NCI-H2107 treated with DMSO at 0.1 percent for 48 hours (cell line): ENCODE data around the gene TCEA2.
A peak's percentile ranks its signal among the peaks of the same experiment; 100 is the strongest.

ENCODE experiments used
- DNase-seq: peaks from one replicate; lab custom pipeline; 2025; ENCODE audit not compliant: unreplicated experiment; lab: John Stamatoyannopoulos, UW

Gene TCEA2

DNA sequence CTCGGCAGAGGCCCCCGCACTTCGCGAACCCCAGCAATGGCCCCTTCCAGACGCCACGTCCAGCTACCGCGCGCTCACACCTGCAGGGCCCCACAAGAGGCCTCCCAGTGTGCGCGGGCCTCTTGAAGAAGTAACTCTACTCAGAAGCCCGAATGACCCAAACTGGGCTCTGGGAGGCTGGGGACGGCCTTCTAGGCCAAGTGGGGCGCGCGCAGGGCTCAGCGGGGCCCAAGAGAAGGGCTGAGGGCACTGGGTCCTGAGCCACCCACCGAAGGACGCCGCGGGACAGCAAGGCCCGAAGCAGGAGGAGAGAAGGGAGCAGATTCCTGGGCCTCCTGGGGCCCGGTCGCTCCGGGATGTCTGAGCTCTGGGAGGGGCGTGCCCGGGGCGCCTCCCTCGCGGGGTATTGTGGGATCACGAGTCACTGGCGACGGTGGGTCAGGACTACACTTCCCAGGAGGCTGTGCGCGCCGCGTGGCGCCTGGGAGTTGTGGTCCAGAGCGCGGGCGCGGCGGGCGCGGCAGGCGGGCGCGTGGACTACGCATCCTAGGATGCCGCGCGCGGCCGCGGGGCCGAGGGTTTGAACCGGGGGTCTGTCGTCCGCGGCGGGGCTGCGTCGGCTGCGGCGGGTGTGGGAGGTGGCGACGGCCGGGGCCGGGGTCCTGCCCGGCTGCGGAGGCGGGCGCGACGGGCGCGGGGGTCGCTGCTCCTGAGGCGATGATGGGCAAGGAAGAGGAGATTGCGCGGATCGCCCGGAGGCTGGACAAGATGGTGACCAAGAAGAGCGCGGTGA lies at the start of gene TCEA2:
TCEA2 (plus strand) TSS at position 603 of the 793 bp plus-strand sequence; CDS start at position 718, 115 bp downstream.
- DNase-seq = peak; percentile 83

DNA sequence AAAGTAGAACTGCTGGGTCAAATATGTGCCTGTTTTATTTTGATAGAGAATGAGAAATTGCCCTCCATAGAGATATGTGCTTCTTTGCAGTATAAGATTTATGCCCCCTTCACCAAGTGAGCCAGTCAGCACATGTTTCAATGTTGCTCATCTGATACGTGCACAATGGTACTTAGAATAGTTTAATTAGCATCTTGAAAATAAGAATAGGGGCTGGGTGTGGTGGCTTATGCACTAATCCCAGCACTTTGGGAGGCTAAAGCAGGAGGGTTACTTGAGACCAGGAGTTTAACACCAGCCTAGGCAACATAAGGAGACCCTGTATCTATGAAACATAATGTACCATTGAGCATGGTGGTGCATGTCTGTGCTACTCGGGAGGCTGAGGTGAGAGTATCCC lies 47.4 kb upstream of the TCEA2 start:
- DNase-seq = no peak

DNA sequence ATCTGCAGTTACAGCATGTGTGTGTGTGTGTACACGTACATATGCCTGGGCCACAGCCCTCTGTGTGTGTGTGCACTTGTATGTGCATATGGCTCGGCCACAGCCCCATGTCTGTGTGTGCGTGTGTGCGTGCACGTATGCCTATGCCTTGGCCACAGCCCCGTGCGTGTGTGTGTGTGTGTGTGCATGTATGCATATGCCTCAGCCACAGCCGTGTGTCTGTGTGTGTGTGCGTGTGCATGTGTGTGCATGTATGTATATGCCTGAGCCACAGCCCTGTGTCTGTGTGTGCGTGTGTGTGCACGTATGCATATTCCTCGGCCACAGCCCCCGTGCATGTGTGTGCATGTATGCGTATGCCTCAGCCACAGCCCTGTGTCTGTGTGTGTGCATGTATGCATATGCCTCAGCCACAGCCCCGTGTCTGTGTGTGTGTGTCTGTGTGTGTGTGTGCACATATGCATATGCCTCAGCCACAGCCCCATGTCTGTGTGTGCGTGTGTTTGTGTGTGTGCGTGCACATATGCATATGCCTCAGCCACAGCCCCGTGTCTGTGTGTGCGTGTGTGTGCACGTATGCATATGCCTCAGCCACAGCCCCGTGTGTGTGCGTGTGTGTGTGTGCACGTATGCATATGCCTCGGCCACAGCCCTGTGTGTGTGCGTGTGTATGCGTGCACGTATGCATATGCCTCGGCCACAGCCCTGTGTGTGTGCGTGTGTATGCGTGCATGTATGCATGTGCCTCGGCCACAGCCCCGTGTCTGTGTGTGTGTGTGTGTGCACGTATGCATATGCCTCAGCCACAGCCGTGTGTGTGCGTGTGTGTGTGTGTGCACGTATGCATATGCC lies 41.6 kb upstream of the TCEA2 start:
- DNase-seq = no peak

DNA sequence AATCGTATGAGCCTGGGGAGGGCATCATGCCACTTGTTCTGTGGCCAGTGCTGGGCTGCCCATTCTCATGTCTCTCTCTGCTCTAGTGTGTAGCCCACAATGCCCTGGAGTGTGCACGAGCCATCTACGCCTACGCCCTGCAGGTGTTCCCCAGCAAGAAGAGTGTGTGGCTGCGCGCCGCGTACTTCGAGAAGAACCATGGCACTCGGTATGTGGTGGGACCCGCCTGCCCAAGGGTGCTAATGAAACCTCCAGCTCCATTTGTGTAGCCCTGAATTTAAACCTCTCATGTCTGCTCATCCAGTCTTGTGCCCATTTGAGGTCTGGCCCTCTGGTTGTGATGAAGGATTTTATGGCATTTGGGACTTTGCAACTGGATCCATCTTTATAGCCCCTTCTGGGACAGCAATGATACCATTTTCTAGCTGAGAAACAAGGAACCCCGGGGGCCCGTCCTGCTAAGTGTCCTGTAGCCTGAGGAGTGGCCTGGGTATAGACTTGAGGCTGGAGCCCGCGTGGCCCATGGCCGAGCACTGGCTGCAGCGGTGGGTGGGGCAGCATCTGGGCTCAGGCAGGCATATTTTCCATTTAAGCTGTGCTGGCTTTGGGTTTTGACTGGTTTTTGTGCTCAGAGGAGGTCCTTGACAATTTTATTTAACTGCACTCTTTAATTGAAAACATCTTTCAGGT lies 40.2 kb upstream of the TCEA2 start:
- no peak for DNase-seq

DNA sequence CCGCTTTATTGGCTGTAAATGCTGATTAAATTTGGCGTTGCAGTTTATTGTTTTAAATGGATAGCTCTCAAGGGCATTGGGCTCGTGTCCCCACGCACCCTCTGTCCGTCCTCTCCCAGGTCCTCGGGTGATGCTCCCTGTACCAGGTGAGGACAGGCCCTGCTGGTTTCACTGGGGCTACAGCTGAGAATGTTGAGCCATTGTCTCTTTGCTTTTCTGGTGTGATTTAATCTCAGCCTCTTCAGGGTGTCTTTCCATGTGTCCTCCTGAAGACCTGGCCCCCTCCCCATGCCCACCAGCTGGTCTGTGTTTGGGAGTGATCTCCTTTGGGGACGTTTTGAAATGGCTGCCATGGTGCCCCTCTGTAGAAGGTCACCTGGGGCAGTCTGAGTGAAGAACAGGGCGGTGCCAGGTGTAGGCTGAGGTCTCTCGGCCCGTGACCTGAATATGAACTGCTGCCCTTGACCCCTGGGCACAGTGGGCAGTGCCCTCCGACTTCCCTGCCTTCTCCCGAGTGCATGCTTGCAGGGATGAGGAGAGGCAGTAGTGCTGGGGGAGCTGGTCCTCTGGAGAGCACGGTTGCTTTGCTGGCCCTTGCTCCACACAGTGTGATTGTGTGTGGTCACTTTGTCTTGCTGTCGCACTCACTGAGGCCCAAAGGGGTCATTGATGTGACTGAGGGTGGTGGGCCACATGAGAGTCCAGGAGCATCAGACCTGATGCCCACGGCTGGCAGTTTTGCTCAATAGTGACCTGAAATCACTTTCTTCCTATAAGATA lies 39.4 kb upstream of the TCEA2 start:
- no peak for DNase-seq

DNA sequence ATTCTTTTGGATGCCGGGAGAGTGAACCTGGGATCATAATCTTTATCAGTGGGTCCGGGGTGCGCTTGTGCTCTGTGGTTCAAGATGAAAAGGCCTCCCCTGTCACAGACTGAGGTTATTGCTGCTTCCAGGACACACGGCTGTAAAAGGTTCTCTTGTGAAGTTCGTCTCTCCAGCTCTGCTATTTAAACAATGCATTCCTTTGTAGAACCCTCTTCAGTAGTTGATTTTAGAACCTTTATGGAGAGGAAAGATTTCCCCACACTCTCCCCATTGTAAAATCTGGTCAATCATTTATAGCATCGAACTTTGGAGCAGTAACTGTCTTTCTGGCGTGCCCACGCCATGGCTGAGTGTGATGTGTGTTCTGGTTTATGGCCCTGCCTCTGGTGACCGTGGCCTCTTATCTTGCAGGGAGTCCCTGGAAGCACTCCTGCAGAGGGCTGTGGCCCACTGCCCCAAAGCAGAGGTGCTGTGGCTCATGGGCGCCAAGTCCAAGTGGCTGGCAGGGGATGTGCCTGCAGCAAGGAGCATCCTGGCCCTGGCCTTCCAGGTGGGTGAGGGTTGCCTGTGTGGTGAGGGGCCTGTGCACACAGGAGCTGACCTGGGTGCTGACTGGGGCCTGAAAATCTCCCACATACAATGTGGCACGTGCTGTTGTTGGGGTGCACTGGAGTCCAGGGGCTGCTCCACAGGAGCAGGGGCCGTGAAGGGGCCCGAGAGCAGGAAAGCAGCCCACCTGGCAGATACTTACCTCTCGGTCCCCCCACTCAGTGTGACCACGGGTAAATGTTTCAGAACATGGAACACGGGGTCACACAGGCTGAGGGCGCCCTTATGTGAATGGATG lies 38.6 kb upstream of the TCEA2 start:
- DNase-seq = no peak

DNA sequence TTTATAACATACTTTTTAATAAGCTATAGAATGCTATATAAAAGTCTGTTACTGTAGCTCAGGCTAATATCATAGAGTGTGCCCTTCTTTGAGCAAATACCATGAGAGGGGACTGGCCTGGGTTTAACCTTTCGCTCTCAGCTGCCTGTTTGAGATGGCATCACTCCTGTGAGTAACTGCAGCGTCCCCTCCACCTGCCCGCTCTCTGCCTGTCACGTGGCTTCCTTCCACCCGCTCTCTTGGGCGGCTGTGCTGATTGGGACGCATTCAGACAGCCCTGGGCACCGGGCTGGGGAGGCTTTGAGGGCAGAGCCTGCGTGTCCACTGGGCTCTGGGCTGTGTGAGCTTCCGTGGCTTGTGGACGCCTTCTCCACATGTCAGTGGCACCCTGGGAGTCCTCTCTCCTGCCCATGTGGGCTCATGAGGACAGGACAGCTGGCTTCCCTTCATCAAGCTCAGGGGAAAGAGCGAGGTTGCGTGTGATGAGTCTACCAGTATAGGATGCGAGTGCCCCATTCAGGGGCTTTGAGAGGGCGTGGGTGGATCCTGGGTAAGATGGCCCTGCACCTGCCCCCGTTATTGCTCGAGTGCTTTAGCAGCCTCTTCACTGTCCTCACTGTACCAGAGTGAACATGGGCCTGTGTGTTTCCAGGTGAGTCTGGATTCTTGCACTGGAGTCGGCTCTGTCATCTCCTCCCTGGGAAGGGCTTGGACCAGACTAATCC lies 37.7 kb upstream of the TCEA2 start:
- DNase-seq = no peak

DNA sequence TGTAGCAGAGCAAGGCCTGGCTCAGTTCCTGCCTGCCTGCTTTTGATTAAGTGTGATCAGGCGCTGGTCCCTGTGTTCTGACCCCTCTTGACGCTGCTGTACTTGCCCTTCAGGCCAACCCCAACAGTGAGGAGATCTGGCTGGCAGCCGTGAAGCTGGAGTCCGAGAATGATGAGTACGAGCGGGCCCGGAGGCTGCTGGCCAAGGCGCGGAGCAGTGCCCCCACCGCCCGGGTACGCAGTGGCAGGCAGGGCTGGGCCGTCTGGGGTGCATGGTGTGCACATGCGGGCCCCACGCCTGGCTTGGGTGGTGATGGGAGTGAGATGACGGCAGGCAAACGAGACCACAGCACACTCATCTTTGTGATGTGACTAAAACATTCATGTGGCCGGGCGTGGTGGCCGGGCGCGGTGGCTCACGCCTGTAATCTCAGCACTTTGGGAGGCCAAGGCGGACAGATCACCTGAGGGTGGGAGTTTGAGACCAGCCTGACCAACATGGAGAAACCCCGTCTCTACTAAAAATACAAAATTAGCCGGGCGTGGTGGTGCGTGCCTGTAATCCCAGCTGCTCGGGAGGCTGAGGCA lies 37.1 kb upstream of the TCEA2 start:
- DNase-seq = no peak

DNA sequence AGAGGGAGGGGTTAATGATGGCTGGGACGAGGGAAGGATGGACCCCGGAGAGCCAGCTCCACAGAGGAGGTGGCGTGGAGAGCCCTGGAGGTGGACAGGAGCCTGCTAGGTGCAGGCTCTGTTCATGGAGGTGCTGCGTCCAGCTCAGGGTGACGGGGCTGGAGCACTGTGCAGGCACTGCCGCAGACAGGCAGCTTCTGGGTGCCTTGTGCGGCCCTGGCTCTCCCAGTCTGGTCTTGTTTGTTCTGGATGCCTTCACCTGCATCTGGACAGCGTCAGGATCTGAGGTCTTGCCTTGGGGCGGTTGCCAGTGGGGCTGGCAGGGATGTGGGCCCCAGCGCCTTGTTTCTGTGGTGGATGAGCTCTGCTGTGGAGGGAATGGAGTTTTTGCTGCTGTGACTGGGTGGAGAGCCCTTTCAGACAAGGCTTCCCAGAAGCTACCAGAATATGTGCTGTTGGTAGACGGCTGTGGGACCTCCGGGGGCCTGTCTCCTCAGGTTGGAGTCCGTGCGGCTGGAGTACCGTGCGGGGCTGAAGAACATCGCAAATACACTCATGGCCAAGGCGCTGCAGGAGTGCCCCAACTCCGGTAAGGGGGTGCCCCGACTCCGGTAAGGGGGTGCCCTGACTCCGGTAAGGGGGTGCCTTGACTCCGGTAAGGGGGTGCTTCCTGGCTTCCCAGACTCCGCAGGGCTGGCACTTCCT lies 34.9 kb upstream of the TCEA2 start:
- no peak for DNase-seq

DNA sequence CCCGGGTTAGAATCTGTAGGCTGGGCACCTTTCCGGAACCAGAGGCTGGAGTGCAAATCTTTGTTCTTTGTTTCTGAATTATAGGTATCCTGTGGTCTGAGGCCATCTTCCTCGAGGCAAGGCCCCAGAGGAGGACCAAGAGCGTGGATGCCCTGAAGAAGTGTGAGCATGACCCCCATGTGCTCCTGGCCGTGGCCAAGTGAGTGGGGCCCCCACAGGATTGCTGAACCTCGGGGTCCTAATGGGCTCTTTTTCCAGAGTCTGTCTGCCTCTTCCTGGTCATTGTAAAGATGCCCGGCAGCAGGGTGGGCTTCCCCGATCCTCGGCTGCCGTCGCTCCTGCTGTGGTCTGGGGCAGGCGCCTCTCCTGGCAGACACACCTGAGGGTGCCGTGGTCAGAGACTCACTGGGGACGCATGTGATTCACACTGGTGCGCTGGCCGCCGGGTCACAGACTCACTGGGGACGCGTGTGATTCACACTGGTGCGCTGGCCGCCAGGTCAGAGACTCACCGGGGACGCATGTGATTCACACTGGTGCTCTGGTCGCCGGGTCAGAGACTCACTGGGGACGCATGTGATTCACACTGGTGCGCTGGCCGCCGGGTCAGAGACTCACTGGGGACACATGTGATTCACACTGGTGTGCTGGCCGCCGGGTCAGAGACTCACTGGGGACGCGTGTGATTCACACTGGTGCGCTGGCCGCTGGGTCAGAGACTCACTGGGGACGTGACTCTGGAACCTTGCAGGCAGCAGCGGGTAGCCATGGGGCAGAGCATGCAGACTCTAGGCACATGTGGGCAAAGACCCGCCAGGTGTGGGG lies 33.5 kb upstream of the TCEA2 start:
- DNase-seq = no peak

DNA sequence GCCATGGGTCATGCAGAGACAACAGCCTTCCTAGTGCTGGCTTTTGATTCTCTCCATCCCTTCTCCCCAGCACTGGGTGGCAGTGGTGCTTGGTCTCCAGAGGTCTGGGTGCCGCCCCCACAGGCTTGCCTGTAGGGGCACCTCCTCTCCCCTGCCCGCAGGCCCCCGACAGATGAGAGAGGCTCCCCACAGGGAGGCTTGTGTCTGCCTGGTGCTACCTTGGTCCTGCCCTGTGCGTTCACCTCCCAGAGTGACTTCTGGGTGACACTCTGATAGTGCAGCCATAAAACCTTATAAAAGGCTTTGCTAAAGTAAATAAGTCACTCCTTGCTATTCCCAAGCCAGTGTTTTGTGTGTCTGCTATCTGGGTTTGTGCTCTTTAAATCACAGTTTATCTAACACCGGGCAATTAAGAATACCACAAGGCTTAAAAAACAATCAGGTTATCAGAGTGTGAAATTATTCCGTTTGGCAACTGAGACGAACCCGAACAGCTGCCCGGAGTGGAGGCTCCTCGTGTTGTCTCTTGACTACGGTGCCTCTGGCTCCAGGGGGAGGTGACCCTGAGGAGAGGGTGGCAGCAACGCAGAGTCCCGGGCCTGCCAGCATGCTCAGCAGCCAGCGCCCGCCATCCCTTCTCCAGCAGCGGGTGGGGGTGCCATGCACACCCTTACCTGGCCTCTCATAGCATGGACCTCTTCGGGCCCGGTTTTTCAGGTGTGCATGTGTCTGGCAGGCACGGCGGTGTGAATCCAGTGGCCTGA lies 32.4 kb upstream of the TCEA2 start:
- DNase-seq = no peak

DNA sequence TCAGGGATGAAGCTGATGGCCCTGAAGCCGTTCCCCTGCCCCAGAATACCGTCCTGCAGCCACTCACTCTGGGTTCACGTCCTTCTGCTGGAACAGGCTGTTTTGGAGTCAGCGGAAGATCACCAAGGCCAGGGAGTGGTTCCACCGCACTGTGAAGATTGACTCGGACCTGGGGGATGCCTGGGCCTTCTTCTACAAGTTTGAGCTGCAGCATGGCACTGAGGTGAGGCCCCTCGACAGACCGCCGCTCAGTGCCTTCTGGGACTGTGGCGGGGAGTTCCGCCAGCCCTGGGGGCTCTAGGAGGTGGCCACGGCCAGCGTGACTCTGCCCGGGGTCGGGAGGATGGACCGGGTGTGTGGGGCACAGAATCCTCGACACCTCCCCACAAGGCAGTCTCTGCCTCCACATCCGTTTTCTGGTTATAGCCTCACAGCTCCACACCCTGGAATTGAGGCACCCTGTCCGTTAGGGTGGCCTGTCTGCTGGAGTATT lies 31.1 kb upstream of the TCEA2 start:
- no peak for DNase-seq

DNA sequence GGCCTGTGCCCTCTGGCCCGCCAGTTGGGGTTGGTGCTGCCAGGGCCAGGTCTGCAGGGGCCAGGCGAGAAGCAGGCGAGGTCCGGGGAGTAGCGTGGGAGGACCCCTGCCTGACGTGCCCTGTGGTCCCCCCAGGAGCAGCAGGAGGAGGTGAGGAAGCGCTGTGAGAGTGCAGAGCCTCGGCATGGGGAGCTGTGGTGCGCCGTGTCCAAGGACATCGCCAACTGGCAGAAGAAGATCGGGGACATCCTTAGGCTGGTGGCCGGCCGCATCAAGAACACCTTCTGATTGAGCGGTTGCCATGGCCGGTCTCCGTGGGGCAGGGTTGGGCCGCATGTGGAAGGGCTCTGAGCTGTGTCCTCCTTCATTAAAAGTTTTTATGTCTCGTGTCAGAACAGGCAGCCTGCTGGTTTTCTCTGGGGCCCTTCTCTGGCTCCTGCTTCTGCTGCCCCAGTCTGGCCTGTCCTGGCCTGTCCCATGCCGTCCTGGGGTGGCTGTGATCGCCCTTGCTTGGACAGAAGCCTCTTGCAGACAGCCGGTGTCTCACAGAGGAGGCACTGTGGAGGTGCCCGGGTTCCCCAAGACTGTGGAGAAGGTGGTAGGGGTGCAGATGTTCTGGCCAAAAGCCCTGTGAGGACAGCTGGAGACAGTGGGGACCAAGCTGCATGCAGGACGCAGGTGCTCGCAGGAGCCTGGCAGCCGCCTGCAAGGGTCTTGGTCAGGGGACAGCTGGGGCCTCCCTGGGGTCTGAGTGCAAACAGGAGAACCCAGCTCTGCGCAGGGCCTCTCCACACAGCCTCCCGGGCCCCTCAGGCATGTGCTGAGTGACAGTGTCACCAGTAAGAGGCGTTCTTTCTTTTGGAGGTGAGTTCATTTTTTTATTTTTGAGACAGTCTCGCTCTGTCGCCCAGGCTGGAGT lies 30.0 kb upstream of the TCEA2 start:
- DNase-seq = no peak

DNA sequence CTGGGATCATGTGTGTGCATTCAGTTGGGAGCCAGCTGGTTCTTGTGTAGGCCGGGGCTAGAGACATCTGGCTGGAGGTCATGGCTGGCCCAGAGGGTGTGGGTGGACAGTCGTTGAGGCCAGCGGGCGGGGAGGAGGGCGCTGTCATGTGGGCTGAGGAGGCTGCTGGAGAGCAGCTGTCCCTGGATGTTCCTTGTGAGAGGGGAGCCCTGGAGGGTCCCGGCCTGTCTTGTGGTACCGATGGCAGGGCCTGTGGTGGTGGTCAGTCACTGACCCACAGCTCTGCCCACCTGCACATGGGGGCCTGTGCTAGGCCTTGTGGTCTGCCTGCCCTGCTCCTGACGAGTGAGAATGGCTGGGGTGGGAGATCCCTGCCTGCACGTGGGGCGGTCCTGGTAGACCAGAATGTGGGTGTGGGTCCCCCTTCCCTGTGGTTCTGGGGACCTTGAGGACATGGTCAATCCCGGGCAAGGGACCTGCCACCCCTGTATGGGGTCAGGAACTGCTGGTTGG lies 29.0 kb upstream of the TCEA2 start:
- no peak for DNase-seq
